Type B pancreatic cell (in vitro differentiated cells): ENCODE measurements around the gene PRM3. TPM values are rescaled to one million over a fixed set of nuclear protein-coding genes. Genes with fewer than 3 reads are reported as not detected.

ENCODE experiments used
- DNase-seq: peaks from one replicate; pipeline ENCODE4 v3.0.0; 2021; ENCODE audit warnings: mixed read lengths; ENCODE audit not compliant: unreplicated experiment; ENCODE audit errors: extremely low spot score
- H3K27ac Mint-ChIP-seq: 2 replicates; pipeline ENCODE4 v1.8.0; 2021; ENCODE audit warnings: mild to moderate bottlenecking, mixed read lengths
- H3K27me3 Mint-ChIP-seq: 2 replicates; pipeline ENCODE4 v1.8.0; 2021; ENCODE audit warnings: mixed read lengths
- H3K36me3 Mint-ChIP-seq: 2 replicates; pipeline ENCODE4 v1.8.0; 2021; ENCODE audit warnings: mixed read lengths
- H3K4me1 Mint-ChIP-seq: one replicate; pipeline ENCODE4 v1.8.0; 2021; ENCODE audit warnings: mixed read lengths; ENCODE audit not compliant: unreplicated experiment
- H3K4me3 Mint-ChIP-seq: 2 replicates; pipeline ENCODE4 v1.8.0; 2021; ENCODE audit warnings: mild to moderate bottlenecking, mixed read lengths
- H3K9me3 Mint-ChIP-seq: 2 replicates; pipeline ENCODE4 v1.8.0; 2021; ENCODE audit warnings: mixed read lengths
- total RNA-seq: library from RNA; stranded (reverse); gene quantifications from 2 replicates; pipeline ENCODE4 v1.2.1, GENCODE V29; 2021; ENCODE audit warnings: low replicate concordance
- TF ChIP-seq, protein P1 (sequence below): fragments of 200-600 bp; sonication (generic); conservative IDR thresholded peaks from 2 replicates; pipeline ENCODE4 v1.5.0; 2021; ENCODE audit warnings: antibody characterized with exemption, mild to moderate bottlenecking

PRM3 gene
- total RNA-seq, 1 donor from 2014 or later, result not detected

GRCh38 chr16:11253009-11253994 lies 20.1 kb downstream of the PRM3 start:
- H3K9me3 Mint-ChIP-seq, result peaks cover 3% of the 10 kb centered on the region
- H3K27me3 Mint-ChIP-seq, result no peaks in the 10 kb centered on the region
- peak overlapping the region; percentile 81 for H3K4me3 Mint-ChIP-seq
- H3K36me3 Mint-ChIP-seq, result peaks cover 4% of the 10 kb centered on the region
- H3K4me1 Mint-ChIP-seq, result peaks cover 35% of the 10 kb centered on the region
- peak overlapping the region; percentile 51 for H3K27ac Mint-ChIP-seq
- no peak for DNase-seq
- TF ChIP-seq, protein P1, sequence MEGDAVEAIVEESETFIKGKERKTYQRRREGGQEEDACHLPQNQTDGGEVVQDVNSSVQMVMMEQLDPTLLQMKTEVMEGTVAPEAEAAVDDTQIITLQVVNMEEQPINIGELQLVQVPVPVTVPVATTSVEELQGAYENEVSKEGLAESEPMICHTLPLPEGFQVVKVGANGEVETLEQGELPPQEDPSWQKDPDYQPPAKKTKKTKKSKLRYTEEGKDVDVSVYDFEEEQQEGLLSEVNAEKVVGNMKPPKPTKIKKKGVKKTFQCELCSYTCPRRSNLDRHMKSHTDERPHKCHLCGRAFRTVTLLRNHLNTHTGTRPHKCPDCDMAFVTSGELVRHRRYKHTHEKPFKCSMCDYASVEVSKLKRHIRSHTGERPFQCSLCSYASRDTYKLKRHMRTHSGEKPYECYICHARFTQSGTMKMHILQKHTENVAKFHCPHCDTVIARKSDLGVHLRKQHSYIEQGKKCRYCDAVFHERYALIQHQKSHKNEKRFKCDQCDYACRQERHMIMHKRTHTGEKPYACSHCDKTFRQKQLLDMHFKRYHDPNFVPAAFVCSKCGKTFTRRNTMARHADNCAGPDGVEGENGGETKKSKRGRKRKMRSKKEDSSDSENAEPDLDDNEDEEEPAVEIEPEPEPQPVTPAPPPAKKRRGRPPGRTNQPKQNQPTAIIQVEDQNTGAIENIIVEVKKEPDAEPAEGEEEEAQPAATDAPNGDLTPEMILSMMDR, result no peak

DNA sequence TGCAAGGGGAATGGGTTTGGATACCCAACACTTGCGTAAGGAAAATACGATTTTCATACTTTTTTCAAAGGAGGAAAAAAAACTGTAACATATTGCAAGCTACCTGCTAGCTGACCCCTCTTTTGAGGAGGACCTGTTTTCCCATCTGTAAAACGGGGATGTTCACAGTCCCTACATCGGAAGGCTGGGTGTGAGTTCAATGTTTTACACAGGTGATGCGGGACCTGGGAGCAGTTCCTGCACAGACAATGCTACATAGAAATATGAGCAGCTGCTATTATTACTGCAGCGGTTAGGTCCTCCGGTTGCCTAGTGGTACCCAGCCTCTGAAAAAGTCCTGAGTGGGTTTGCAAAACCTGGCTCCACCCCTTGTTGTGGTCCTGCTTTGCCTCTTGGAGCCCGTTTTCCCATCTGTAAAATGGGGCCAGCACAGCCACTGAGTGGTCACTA lies 20.9 kb downstream of the PRM3 start:
- TF ChIP-seq, protein P1, result no peak
- no peak for DNase-seq
- Mint-ChIP-seq H3K4me3 (peak overlapping the region; percentile 81), H3K9me3 (peaks cover 3% of the 10 kb centered on the region), H3K27me3 (no peaks in the 10 kb centered on the region), H3K4me1 (peaks cover 35% of the 10 kb centered on the region), H3K27ac (peak overlapping the region; percentile 51), H3K36me3 (peaks cover 4% of the 10 kb centered on the region)

DNA sequence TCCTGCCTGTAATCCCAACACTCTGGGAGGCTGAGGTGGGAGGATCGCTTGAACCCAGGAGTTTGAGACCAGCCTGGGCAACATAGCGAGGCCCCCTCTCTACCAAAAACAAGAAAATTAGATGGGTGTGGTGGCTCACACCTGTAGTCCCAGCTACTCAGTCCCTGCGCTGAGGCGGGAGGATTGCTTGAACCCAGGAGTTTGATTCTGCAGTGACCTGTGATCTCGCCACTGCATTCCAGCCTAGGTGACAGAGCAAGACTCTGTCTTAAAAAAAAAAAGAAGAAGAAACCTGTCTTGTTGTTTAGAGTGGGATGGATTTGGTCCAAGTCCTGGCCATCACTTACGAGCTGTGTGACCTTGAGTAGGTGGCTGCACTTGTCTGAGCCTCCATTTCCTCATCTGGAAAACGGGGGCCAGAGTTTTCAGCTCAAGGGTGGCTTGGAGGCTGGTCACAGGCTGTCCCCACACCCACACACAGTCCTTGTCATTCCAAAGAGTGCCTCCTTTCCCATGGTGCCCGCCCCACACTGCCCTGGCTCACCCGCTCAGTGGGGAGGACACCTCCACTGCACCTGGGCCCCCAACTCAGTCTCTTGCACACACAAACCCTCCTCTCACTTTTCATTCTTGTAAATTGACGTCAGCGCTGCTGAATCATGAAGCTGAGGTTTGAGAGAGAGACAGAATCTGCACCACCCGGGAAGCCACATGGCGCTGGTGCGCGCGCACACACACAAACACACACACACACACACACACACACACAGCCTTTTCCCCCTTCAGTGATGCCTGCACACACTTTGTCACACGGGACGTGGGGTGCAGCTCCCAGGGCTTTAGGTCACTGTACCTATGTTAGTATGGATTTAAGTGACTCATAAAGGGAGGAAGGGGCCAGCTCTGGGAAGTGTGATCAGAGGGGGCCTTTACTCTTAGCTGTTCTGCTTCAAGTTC lies 21.6 kb downstream of the PRM3 start:
- H3K27me3 Mint-ChIP-seq, result no peaks in the 10 kb centered on the region
- TF ChIP-seq, protein P1, result no peak
- DNase-seq, result no peak
- peaks cover 3% of the 10 kb centered on the region for H3K9me3 Mint-ChIP-seq
- H3K4me1 Mint-ChIP-seq, result peaks cover 29% of the 10 kb centered on the region
- peaks cover 4% of the 10 kb centered on the region for H3K36me3 Mint-ChIP-seq
- H3K27ac Mint-ChIP-seq, result peak overlapping the region; percentile 26
- no peak overlapping the region for H3K4me3 Mint-ChIP-seq

- DNase-seq, result no peak
- H3K27ac Mint-ChIP-seq, result peak overlapping the region; percentile 32
- H3K4me3 Mint-ChIP-seq, result no peak overlapping the region
- TF ChIP-seq, protein P1, result no peak
- H3K4me1 Mint-ChIP-seq, result peaks cover 29% of the 10 kb centered on the region
- peaks cover 3% of the 10 kb centered on the region for H3K9me3 Mint-ChIP-seq
- H3K36me3 Mint-ChIP-seq, result peaks cover 4% of the 10 kb centered on the region
- no peaks in the 10 kb centered on the region for H3K27me3 Mint-ChIP-seq
Measured at GRCh38 chr16:11250786-11251524, 22.5 kb downstream of the PRM3 start.
